Stimulated activated CD4-positive, alpha-beta T cell treated with anti-CD3 and anti-CD28 coated beads, Interleukin-15, amount 100 ng/mL, for 1 hour (primary cell): ENCODE measurements around the gene NKX1-1.
"Not testable (repeated sequence)": the region's sequence is repeated elsewhere in the genome, so short reads cannot be mapped to it uniquely, and the experiment has no call there.

Experiments used
- DNase-seq, 2 donors: peaks; one replicate each; pipeline ENCODE4 v3.0.0-alpha.2; 2020; ENCODE audit warnings: low read depth in 1 of 2, low spot score in 1 of 2

NKX1-1 gene

GRCh38 chr4:1406394-1406980, at the start of gene NKX1-1:
TSS of gene NKX1-1 (minus strand) at chr4:1406442. CDS start at chr4:1406442, 0 bp downstream.
- DNase-seq: no peak

GRCh38 chr4:1453731-1454130, 47.5 kb upstream of the NKX1-1 start:
- no peak for DNase-seq

GRCh38 chr4:1452431-1453051, 46.3 kb upstream of the NKX1-1 start:
- no peak for DNase-seq

GRCh38 chr4:1451752-1452122, 45.5 kb upstream of the NKX1-1 start:
- DNase-seq: no peak

- DNase-seq: no peak
Measured at GRCh38 chr4:1451106-1451751, 45.0 kb upstream of the NKX1-1 start.

- DNase-seq: no peak
Measured at GRCh38 chr4:1449833-1450741, 43.8 kb upstream of the NKX1-1 start.

- no peak for DNase-seq
Measured at GRCh38 chr4:1449475-1449832, 43.2 kb upstream of the NKX1-1 start.

GRCh38 chr4:1448589-1449420, 42.6 kb upstream of the NKX1-1 start:
- no peak for DNase-seq

GRCh38 chr4:1447676-1448588, 41.7 kb upstream of the NKX1-1 start:
- DNase-seq: no peak

- no peak for DNase-seq
Measured at GRCh38 chr4:1446502-1447386, 40.5 kb upstream of the NKX1-1 start.

GRCh38 chr4:1445716-1446445, 39.6 kb upstream of the NKX1-1 start:
- no peak for DNase-seq

GRCh38 chr4:1443688-1444172, 37.5 kb upstream of the NKX1-1 start:
- DNase-seq: not testable (repeated sequence)

- DNase-seq: no peak
Measured at GRCh38 chr4:1427010-1427409, 20.8 kb upstream of the NKX1-1 start.

- DNase-seq: no peak
Measured at GRCh38 chr4:1421657-1422056, 15.4 kb upstream of the NKX1-1 start.

GRCh38 chr4:1419708-1420107, 13.5 kb upstream of the NKX1-1 start:
- DNase-seq: no peak

GRCh38 chr4:1418494-1419285, 12.4 kb upstream of the NKX1-1 start:
- no peak for DNase-seq
